Coronary artery (tissue), 2 donors: ENCODE measurements around the gene NHLRC1.

Experiments
- DNase-seq: peaks from one replicate; pipeline ENCODE4 v3.0.0-alpha.2; 2017; ENCODE audit warnings: low spot score
- H3K27ac ChIP-seq, 2 donors: fragments of 200-600 bp; sonication (generic); one replicate each; pipeline ENCODE4 v1.5.1; 2016 to 2019
- H3K4me3 ChIP-seq: fragments of 200-600 bp; sonication (generic); 2 replicates; pipeline ENCODE4 v1.5.1; 2016; ENCODE audit warnings: mild to moderate bottlenecking, moderate library complexity
- CTCF ChIP-seq: fragments of 200-600 bp; sonication (generic); IDR thresholded peaks from one replicate; pipeline ENCODE4 v1.5.1; 2019; ENCODE audit warnings: antibody characterized with exemption

The NHLRC1 gene

GRCh38 chr6:18101873-18102272 lies 20.6 kb downstream of the NHLRC1 start:
- no peak for TF ChIP-seq CTCF
- DNase-seq, result no peak
- no peak overlapping the region for H3K27ac ChIP-seq

GRCh38 chr6:18101271-18101670 lies 21.2 kb downstream of the NHLRC1 start:
- TF ChIP-seq CTCF, result no peak
- H3K27ac ChIP-seq, result no peak overlapping the region

More at GRCh38 chr6:18101873-18102272, 20.6 kb downstream of the NHLRC1 start:
- H3K4me3 ChIP-seq, result no peak overlapping the region

GRCh38 chr6:18100296-18100695 lies 22.2 kb downstream of the NHLRC1 start:
- no peak overlapping the region for H3K4me3 ChIP-seq
- DNase-seq, result no peak
- TF ChIP-seq CTCF, result no peak
- H3K27ac ChIP-seq, result no peak overlapping the region

More at GRCh38 chr6:18101271-18101670, 21.2 kb downstream of the NHLRC1 start:
- no peak for DNase-seq
- H3K4me3 ChIP-seq, result no peak overlapping the region

- Histone ChIP-seq H3K27ac (no peak overlapping the region), H3K4me3 (no peak overlapping the region)
- no peak for TF ChIP-seq CTCF
- no peak for DNase-seq
These were observed 23.0 kb downstream of the NHLRC1 start for GRCh38 chr6:18099511-18099910.

GRCh38 chr6:18096423-18096822 lies 26.1 kb downstream of the NHLRC1 start:
- TF ChIP-seq CTCF, result no peak
- H3K4me3 ChIP-seq, result no peak overlapping the region
- DNase-seq, result no peak
- no peak overlapping the region for H3K27ac ChIP-seq

GRCh38 chr6:18091382-18091781 lies 31.1 kb downstream of the NHLRC1 start:
- DNase-seq, result no peak
- Histone ChIP-seq H3K27ac (no peak overlapping the region), H3K4me3 (no peak overlapping the region)
- no peak for TF ChIP-seq CTCF

GRCh38 chr6:18090349-18090786 lies 32.1 kb downstream of the NHLRC1 start:
- DNase-seq, result no peak

More at GRCh38 chr6:18090349-18090786, 32.1 kb downstream of the NHLRC1 start:
- TF ChIP-seq CTCF, result no peak
- H3K27ac ChIP-seq, result no peak overlapping the region
- H3K4me3 ChIP-seq, result no peak overlapping the region
